AG04450 (cell line): ENCODE measurements around the gene LRMDA. TPM values are rescaled to one million over a fixed set of nuclear protein-coding genes. Genes with fewer than 3 reads are reported as not detected.

Source experiments
- CTCF ChIA-PET: fragments of 300-600, 350-600 bp; formaldehyde crosslinking; extraction: SDS; loops from one replicate; lab custom pipeline; 2022; ENCODE audit warnings: antibody characterized with exemption, inconsistent platforms; lab: Charles Lee
- POLR2A ChIA-PET: fragments of 350-600 bp; formaldehyde crosslinking; extraction: SDS; loops from one replicate; lab custom pipeline; 2021; ENCODE audit warnings: antibody characterized with exemption, inconsistent platforms; lab: Yijun Ruan, JAX
- DNase-seq: peaks from one replicate; pipeline ENCODE4 v3.0.0-alpha.2; 2011; ENCODE audit warnings: low read depth, low spot score
- H3K27ac ChIP-seq: one replicate; pipeline ENCODE4 v1.5.1; 2012; ENCODE audit warnings: low read depth, low read length, control low read depth
- H3K27me3 ChIP-seq: one replicate; pipeline ENCODE4 v1.6.0; 2012; ENCODE audit warnings: low read length; ENCODE audit not compliant: control insufficient read depth, insufficient read depth
- H3K4me3 ChIP-seq: 2 replicates; pipeline ENCODE4 v1.5.1; 2011; ENCODE audit warnings: mild to moderate bottlenecking, low read depth, low read length, control low read depth
- H3K9me3 ChIP-seq: 2 replicates; pipeline ENCODE4 v1.5.1; 2012; ENCODE audit warnings: low read length; ENCODE audit not compliant: control insufficient read depth, insufficient read depth
- CTCF ChIP-seq: IDR thresholded peaks from 2 replicates; pipeline ENCODE4 v1.5.1; 2011; ENCODE audit warnings: low read depth, low read length, control low read depth, inconsistent platforms
- polyA plus RNA-seq: library from polyadenylated mRNA; depleted of rRNA; stranded (reverse); fragments of >200 nt; gene quantifications from 2 replicates; pipeline ENCODE4 v1.2.3, GENCODE V29; 2011

Gene LRMDA
- polyA plus RNA-seq, 1 experiment = 0.12 TPM

GRCh38 chr10:75540981-75541380 is 109.6 kb downstream of the LRMDA start:
- no peaks in the 10 kb centered on the region for H3K9me3 ChIP-seq
- CTCF ChIA-PET = interaction anchor here (1.2 kb wide), 1 partner anchor 13 kb away, joined by 3 read pairs; no protein-coding TSS in a partner anchor
- H3K4me3 ChIP-seq = no peak overlapping the region
- no peaks in the 10 kb centered on the region for H3K27me3 ChIP-seq
- no peak overlapping the region for H3K27ac ChIP-seq
- TF ChIP-seq CTCF = no peak
- POLR2A ChIA-PET = no interaction called here
- DNase-seq = no peak

- Histone ChIP-seq H3K27me3 (no peaks in the 10 kb centered on the region), H3K27ac (no peak overlapping the region), H3K4me3 (no peak overlapping the region), H3K9me3 (no peaks in the 10 kb centered on the region)
- ChIA-PET POLR2A (no interaction called here), CTCF (interaction anchor here (1.2 kb wide), 1 partner anchor 12 kb away, joined by 3 read pairs; no protein-coding TSS in a partner anchor)
- no peak for TF ChIP-seq CTCF
- no peak for DNase-seq
These were observed 110.0 kb downstream of the LRMDA start for GRCh38 chr10:75541411-75541810.

DNA sequence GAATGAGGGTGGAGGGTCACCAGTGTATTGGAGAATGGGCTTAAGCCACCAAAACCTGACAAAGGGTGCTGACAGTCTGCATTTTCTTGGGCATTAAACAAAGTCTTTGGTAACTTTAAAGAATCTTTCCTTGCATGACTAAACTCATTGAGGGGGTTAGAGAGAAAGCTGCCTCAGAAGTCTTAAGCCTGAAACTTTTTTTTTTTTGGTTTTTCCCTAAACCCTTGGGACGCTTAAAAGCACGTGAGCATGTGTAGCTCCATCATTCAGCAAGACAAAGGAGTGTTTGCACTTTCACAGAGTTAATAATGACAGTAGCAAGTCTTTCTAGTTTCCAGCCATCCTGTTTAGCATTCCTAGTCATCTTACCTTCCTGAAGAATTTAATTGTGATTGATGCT is 110.7 kb downstream of the LRMDA start:
- no peak for DNase-seq
- no peaks in the 10 kb centered on the region for H3K9me3 ChIP-seq
- TF ChIP-seq CTCF = no peak
- H3K27ac ChIP-seq = no peak overlapping the region
- no peak overlapping the region for H3K4me3 ChIP-seq
- POLR2A ChIA-PET = no interaction called here
- no peaks in the 10 kb centered on the region for H3K27me3 ChIP-seq
- CTCF ChIA-PET = no interaction called here

DNA sequence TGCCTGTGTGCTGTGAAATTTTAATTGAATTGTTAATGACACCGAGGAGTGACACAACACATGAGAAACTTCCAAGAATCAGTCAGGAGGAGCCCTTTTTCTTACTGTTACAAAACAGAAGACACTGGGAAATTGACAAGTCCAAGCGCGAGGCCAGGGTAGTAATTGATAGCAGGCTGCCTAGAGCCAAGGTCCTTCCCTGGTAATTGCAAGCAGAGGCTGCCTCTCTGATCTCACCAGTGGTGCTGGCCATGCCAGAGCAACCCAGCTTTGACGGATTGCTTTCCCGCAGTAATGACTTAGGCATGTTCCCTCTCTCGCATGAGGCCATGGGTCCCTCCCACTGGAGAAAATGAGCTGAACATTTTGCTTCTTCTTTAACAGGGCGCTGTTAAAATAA is 111.5 kb downstream of the LRMDA start:
- no peak overlapping the region for H3K4me3 ChIP-seq
- H3K27ac ChIP-seq = no peak overlapping the region
- CTCF ChIA-PET = no interaction called here
- TF ChIP-seq CTCF = no peak
- no peaks in the 10 kb centered on the region for H3K9me3 ChIP-seq
- POLR2A ChIA-PET = no interaction called here
- DNase-seq = no peak
- no peaks in the 10 kb centered on the region for H3K27me3 ChIP-seq

- no peak for DNase-seq
- no peak for TF ChIP-seq CTCF
- ChIA-PET CTCF (interaction anchor here (0.7 kb wide), 1 partner anchor 1532 kb away, joined by 3 read pairs; no protein-coding TSS in a partner anchor), POLR2A (no interaction called here)
- no peaks in the 10 kb centered on the region for H3K27me3 ChIP-seq
- H3K4me3 ChIP-seq = no peak overlapping the region
- H3K27ac ChIP-seq = no peak overlapping the region
- no peaks in the 10 kb centered on the region for H3K9me3 ChIP-seq
These were observed 113.0 kb downstream of the LRMDA start for GRCh38 chr10:75544386-75544785.
